Prostate gland (tissue), 2 donors: ENCODE results near the gene ZNF586. TPM values are rescaled to one million over a fixed set of nuclear protein-coding genes. Genes with fewer than 3 reads are reported as not detected.

Experiments used
- DNase-seq: peaks from one replicate; pipeline ENCODE4 v3.0.0-alpha.2; 2019; ENCODE audit warnings: low spot score
- H3K27ac ChIP-seq, 2 donors: fragments of 200-600 bp; sonication (generic); 2 replicates each; pipeline ENCODE4 v1.5.1; 2017 to 2019
- H3K27me3 ChIP-seq: fragments of 200-600 bp; sonication (generic); replicated peaks from 2 replicates; pipeline ENCODE4 v1.5.1; 2019; ENCODE audit not compliant: insufficient read depth
- H3K36me3 ChIP-seq, 2 donors: fragments of 200-600 bp; sonication (generic); 1 replicate in 1 of 2; 2 replicates in 1 of 2; pipeline versions ENCODE4 v1.5.1 to v1.8.1; 2017 to 2019
- H3K4me1 ChIP-seq: fragments of 200-600 bp; sonication (generic); replicated peaks from 2 replicates; pipeline ENCODE4 v1.5.1; 2019
- H3K4me3 ChIP-seq, 2 donors: fragments of 200-600 bp; sonication (generic); 2 replicates each; pipeline ENCODE4 v1.5.1; 2017 to 2019
- H3K9me3 ChIP-seq: fragments of 200-600 bp; sonication (generic); 2 replicates; pipeline ENCODE4 v1.5.1; 2017
- CTCF ChIP-seq, 4 experiments: fragments of 200-600 bp in 2 of 4; fragments of 450-650 bp in 2 of 4; sonication (generic) in 2 of 4; IDR thresholded peaks; 1 replicate in 3 of 4; 2 replicates in 1 of 4; pipeline ENCODE4 v1.5.1; 2016 to 2019; ENCODE audit warnings: antibody characterized with exemption in 4 of 4, mild to moderate bottlenecking in 2 of 4, moderate library complexity in 2 of 4
- POLR2A ChIP-seq: fragments of 450-650 bp; IDR thresholded peaks from one replicate; pipeline ENCODE4 v1.6.1; 2016; ENCODE audit warnings: antibody characterized with exemption, mild to moderate bottlenecking
- POLR2AphosphoS5 ChIP-seq: sonication (generic); formaldehyde crosslinking; IDR thresholded peaks from one replicate; pipeline ENCODE4 v1.6.1; 2017; ENCODE audit warnings: antibody characterized with exemption
- WGBS: methylation state at CpG from one replicate; pipeline ENCODE4 v1.1.5; 2018; 5-methylcytosine and 5-hydroxymethylcytosine counted together
- intact Hi-C: fragments of 100-400 bp; cut with DNase I; formaldehyde crosslinking; loops from one replicate; pipeline ENCODE4 v1.14.2; 2022
- total RNA-seq, 2 donors: library from RNA; depleted of rRNA; stranded (reverse); fragments of >200 nt; gene quantifications; one replicate each; pipeline ENCODE4 v1.1.0, GENCODE V29; 2016

The ZNF586 gene
- total RNA-seq, 2 donors from 2014 or later: 15.4 to 34.8 TPM

GRCh38 chr19:57755031-57755430 lies 14.4 kb upstream of the ZNF586 start:
- Histone ChIP-seq H3K4me1 (no peaks in the 10 kb centered on the region), H3K27ac (no peak overlapping the region), H3K4me3 (no peak overlapping the region), H3K9me3 (no peaks in the 10 kb centered on the region), H3K36me3 (peaks cover 19 to 28% of the 10 kb centered on the region in 2 donors), H3K27me3 (no peaks in the 10 kb centered on the region)
- intact Hi-C loops: no loop called here
- TF ChIP-seq POLR2A (no peak), CTCF (IDR thresholded peaks at IDR 0.05) (no peak), POLR2AphosphoS5 (no peak)
- DNase-seq: no peak
- 80% methylated on average over 4 of the region's 4 CpGs for WGBS

- H3K9me3 ChIP-seq: no peaks in the 10 kb centered on the region
These were observed 11.5 kb upstream of the ZNF586 start for GRCh38 chr19:57757941-57758340.

GRCh38 chr19:57759096-57759495 lies 10.4 kb upstream of the ZNF586 start:
- intact Hi-C loops: no loop called here
- DNase-seq: no peak
- Histone ChIP-seq H3K4me1 (no peaks in the 10 kb centered on the region), H3K36me3 (peaks cover 0 to 4% of the 10 kb centered on the region in 2 donors), H3K27me3 (no peaks in the 10 kb centered on the region), H3K4me3 (no peak overlapping the region), H3K9me3 (no peaks in the 10 kb centered on the region), H3K27ac (no peak overlapping the region)
- no peak for TF ChIP-seq POLR2AphosphoS5
- no peak for TF ChIP-seq CTCF (IDR thresholded peaks at IDR 0.05)
- WGBS: 100% methylated on average over 2 of the region's 2 CpGs

More at GRCh38 chr19:57757941-57758340, 11.5 kb upstream of the ZNF586 start:
- H3K4me3 ChIP-seq: no peak overlapping the region
- 94% methylated on average over 2 of the region's 2 CpGs for WGBS
- no peaks in the 10 kb centered on the region for H3K27me3 ChIP-seq
- H3K27ac ChIP-seq: no peak overlapping the region
- H3K4me1 ChIP-seq: no peaks in the 10 kb centered on the region
- TF ChIP-seq POLR2A (no peak), CTCF (IDR thresholded peaks at IDR 0.05) (no peak), POLR2AphosphoS5 (no peak)
- H3K36me3 ChIP-seq: peaks cover 11 to 16% of the 10 kb centered on the region in 2 donors
- DNase-seq: no peak
- intact Hi-C loops: no loop called here

GRCh38 chr19:57771417-57771816 lies 1.9 kb downstream of the ZNF586 start:
- H3K27me3 ChIP-seq: no peaks in the 10 kb centered on the region
- WGBS: 96% methylated on average over 4 of the region's 4 CpGs
- no peaks in the 10 kb centered on the region for H3K4me1 ChIP-seq
- no peak overlapping the region for H3K4me3 ChIP-seq
- TF ChIP-seq POLR2A (no peak), CTCF (IDR thresholded peaks at IDR 0.05) (no peak), POLR2AphosphoS5 (no peak)
- H3K27ac ChIP-seq: no peak overlapping the region
- no peaks in the 10 kb centered on the region for H3K9me3 ChIP-seq
- intact Hi-C loops: no loop called here
- no peak for DNase-seq
- no peaks in the 10 kb centered on the region for H3K36me3 ChIP-seq

GRCh38 chr19:57773488-57773887 lies 4.0 kb downstream of the ZNF586 start:
- no peaks in the 10 kb centered on the region for H3K36me3 ChIP-seq
- H3K4me1 ChIP-seq: no peaks in the 10 kb centered on the region
- no peaks in the 10 kb centered on the region for H3K9me3 ChIP-seq
- no peak overlapping the region for H3K4me3 ChIP-seq
- DNase-seq: no peak
- H3K27me3 ChIP-seq: no peaks in the 10 kb centered on the region
- WGBS: 98% methylated on average over 3 of the region's 3 CpGs
- no peak for TF ChIP-seq POLR2AphosphoS5
- no peak for TF ChIP-seq POLR2A
- H3K27ac ChIP-seq: no peak overlapping the region
- intact Hi-C loops: no loop called here
